ENCODE measurements around the gene COQ4. TPM values are rescaled to one million over a fixed set of nuclear protein-coding genes. Genes with fewer than 3 reads are reported as not detected.

The COQ4 gene
- total RNA-seq, 6 experiments from 2014 or later: 29.8 to 33.3 (median 31.3) TPM

DNA sequence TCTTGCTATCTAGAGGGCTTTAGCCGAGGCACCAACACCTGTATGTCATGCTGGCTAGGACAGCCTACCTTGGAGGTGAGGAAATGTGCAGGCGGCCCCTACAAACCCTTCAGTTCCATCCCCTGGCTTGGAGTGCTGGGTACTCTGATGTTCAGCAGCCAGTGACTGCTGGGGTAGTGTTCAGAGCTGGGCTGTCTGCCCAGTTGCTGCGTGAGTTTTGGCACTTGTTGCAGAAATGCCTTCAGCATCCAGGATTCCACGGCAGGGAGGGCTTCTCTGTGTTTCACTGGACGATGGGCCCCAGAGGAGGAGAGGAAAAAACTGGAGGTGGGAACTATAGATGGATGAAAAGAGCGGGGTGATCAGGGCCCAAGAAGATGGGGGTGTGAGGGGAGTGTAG is 36.2 kb upstream of the COQ4 start:
- Mint-ChIP-seq H3K36me3 (ENCODE audit: low read depth) (peaks cover 16% of the 10 kb centered on the region; the same call in 1 of the 2 replicates), H3K27me3 (ENCODE audit: insufficient read depth) (no peaks in the 10 kb centered on the region; the same call in 1 of the 2 replicates), H3K4me1 (ENCODE audit: low read depth) (peaks cover 5% of the 10 kb centered on the region; the same call in 1 of the 2 replicates), H3K4me3 (no peak overlapping the region), H3K27ac (no peak overlapping the region), H3K9me3 (no peaks in the 10 kb centered on the region)
- TF ChIP-seq, protein P1, sequence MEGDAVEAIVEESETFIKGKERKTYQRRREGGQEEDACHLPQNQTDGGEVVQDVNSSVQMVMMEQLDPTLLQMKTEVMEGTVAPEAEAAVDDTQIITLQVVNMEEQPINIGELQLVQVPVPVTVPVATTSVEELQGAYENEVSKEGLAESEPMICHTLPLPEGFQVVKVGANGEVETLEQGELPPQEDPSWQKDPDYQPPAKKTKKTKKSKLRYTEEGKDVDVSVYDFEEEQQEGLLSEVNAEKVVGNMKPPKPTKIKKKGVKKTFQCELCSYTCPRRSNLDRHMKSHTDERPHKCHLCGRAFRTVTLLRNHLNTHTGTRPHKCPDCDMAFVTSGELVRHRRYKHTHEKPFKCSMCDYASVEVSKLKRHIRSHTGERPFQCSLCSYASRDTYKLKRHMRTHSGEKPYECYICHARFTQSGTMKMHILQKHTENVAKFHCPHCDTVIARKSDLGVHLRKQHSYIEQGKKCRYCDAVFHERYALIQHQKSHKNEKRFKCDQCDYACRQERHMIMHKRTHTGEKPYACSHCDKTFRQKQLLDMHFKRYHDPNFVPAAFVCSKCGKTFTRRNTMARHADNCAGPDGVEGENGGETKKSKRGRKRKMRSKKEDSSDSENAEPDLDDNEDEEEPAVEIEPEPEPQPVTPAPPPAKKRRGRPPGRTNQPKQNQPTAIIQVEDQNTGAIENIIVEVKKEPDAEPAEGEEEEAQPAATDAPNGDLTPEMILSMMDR (IDR thresholded peaks at IDR 0.05): no peak
- no peak for DNase-seq

DNA sequence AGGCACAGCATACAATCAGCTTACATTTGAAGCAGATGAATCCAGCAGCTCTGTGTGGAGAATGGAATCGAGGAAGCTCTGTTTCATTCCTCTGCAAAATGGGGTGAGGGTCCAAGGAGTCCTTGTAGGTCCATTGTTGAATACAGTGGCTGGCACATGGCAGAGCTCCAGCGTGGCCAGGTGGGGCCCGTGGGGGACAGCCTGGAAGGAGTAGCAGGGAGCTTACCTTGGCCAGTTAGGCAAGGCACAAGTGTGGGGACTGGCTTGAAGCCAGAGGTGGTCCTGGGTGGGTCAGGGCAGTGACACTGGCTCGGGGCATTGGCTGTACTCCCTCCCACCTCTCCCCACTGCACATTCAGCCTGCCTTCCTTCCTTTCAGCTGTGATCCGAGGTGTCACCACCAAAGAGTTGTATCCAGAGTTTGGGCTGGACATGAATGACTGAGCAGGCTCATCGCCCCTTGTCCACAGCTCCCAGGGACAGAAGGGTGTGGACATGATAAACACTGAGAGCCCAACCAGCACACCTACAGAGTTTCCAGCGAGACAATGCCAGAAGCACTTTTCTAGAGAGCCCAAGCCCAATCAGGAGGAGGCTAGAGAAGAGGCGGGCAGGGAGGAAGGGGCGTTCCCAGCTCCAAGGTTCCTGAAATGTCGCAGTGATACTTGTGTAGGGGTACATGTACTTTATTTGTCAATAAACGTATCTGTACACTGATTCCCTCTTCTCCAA is 34.2 kb upstream of the COQ4 start:
- TF ChIP-seq, protein P1 (IDR thresholded peaks at IDR 0.05): no peak
- H3K27me3 Mint-ChIP-seq (ENCODE audit: insufficient read depth): no peaks in the 10 kb centered on the region; the same call in 1 of the 2 replicates
- no peak overlapping the region for H3K27ac Mint-ChIP-seq
- no peak overlapping the region for H3K4me3 Mint-ChIP-seq
- no peaks in the 10 kb centered on the region for H3K4me1 Mint-ChIP-seq (ENCODE audit: low read depth)
- peaks cover 15% of the 10 kb centered on the region; the same call in 1 of the 2 replicates for H3K36me3 Mint-ChIP-seq (ENCODE audit: low read depth)
- DNase-seq: no peak
- no peaks in the 10 kb centered on the region for H3K9me3 Mint-ChIP-seq

DNA sequence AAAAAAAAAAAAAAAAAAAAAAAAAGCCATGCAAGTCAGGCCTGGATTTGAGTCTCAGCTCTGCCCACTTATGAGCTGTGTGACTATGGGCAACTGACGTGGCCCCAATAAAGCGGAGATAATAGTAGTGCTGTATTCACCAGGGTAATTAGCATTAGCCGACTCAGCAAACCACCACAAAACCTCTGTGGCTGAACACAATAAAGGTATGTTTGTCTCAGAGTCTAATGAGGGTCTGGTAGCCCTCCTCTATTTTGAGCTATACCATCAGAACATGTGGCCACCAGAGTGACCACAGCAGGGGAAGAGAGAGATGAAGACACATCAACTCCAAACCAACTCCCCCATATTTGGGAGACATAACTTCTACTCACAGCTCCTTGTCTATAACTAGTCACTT is 30.6 kb upstream of the COQ4 start:
- H3K36me3 Mint-ChIP-seq (ENCODE audit: low read depth): peaks cover 10% of the 10 kb centered on the region; the same call in 1 of the 2 replicates

DNA sequence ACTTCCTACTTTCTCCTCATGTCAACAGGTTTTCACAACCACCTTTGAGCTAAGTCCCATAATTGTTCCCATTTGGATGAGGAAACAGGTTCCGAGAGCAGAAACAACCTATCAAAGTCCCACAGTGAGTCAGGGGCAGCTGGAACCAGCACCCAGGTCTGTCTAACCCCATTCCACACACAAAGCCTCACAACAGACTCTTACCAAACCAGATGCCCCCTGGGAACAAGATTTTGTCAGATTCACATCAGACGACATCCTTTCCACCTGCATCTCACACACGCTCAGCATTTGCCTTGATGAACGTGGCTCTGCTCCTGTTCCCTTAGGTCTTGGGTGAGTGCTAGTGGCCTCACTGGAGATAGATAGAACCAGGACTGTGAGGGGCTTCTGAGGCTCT is 29.5 kb upstream of the COQ4 start:
- H3K4me3 Mint-ChIP-seq: no peak overlapping the region
- peaks cover 19% of the 10 kb centered on the region for H3K4me1 Mint-ChIP-seq (ENCODE audit: low read depth)
- H3K9me3 Mint-ChIP-seq: no peaks in the 10 kb centered on the region
- peaks cover 6% of the 10 kb centered on the region; the same call in 1 of the 2 replicates for H3K36me3 Mint-ChIP-seq (ENCODE audit: low read depth)
- TF ChIP-seq, protein P1 (IDR thresholded peaks at IDR 0.05): no peak
- H3K27me3 Mint-ChIP-seq (ENCODE audit: insufficient read depth): peaks cover 1% of the 10 kb centered on the region; the same call in 1 of the 2 replicates
- DNase-seq: no peak
- no peak overlapping the region for H3K27ac Mint-ChIP-seq

More for the DNA sequence above, 30.6 kb upstream of the COQ4 start:
- DNase-seq: no peak
- TF ChIP-seq, protein P1 (IDR thresholded peaks at IDR 0.05): no peak
- Mint-ChIP-seq H3K9me3 (no peaks in the 10 kb centered on the region), H3K27me3 (ENCODE audit: insufficient read depth) (peaks cover 1% of the 10 kb centered on the region; the same call in 1 of the 2 replicates), H3K27ac (no peak overlapping the region), H3K4me1 (ENCODE audit: low read depth) (peaks cover 19% of the 10 kb centered on the region), H3K4me3 (no peak overlapping the region)

DNA sequence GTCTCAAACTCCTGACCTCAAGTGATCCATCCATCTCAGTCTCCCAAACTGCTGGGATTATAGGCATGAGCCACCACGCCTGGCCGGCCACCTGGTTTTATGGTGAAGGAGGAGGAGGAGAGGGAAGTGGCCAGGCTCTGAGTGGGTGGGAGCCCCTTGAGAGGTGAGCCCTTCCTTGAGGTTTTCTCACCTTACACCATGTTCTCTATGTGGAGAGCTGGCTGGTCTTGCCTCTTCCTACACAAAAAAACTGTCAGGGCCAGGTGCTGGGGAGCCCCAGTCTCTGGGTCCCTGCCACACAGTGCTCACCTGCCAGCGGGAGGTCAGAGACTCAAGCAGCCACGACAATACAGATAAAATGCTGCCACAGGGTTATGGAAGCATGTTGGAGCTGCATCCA is 28.5 kb upstream of the COQ4 start:
- H3K36me3 Mint-ChIP-seq (ENCODE audit: low read depth): 0 out of 2 replicates have a peak, but pooled peaks cover under 1% of the 10 kb centered on the region
- H3K27ac Mint-ChIP-seq: no peak overlapping the region
- H3K27me3 Mint-ChIP-seq (ENCODE audit: insufficient read depth): peaks cover 5% of the 10 kb centered on the region; the same call in 1 of the 2 replicates
- H3K4me3 Mint-ChIP-seq: no peak overlapping the region
- no peaks in the 10 kb centered on the region for H3K9me3 Mint-ChIP-seq
- no peak for DNase-seq
- peaks cover 19% of the 10 kb centered on the region for H3K4me1 Mint-ChIP-seq (ENCODE audit: low read depth)
- TF ChIP-seq, protein P1 (IDR thresholded peaks at IDR 0.05): no peak
